Measurements from ENCODE around the gene KDM2B.
A peak's percentile ranks its signal among the peaks of the same experiment; 100 is the strongest.

KDM2B gene

GRCh38 chr12:121580959-121581685, at the start of gene KDM2B:
Gene KDM2B, minus strand, starts transcription at chr12:121581023. Its CDS starts 112 bp downstream, at chr12:121580911.
- no peaks in the 10 kb centered on the region; the same call in 1 of the 2 replicates for H3K36me3 ChIP-seq (ENCODE audit: insufficient read depth, low read length)
- no peaks in the 10 kb centered on the region for H3K9me3 ChIP-seq (ENCODE audit: low read depth, low read length)
- H3K4me3 ChIP-seq: peak within 1 kb of the TSS; percentile 95
- no peak for TF ChIP-seq EZH2 (IDR thresholded peaks at IDR 0.05)
- no peak for TF ChIP-seq FOXP2 (optimal IDR thresholded peaks at IDR 0.05; ENCODE audit: control extremely low read depth, extremely low read length, insufficient read depth)
- TF ChIP-seq POLR2AphosphoS5 (IDR thresholded peaks at IDR 0.05; ENCODE audit: borderline replicate concordance, low read depth, low read length): no peak
- H3K27ac ChIP-seq: peak within 1 kb of the TSS; percentile 96
- H3K9ac ChIP-seq (ENCODE audit: insufficient read length): peak within 1 kb of the TSS; percentile 87
- DNase-seq (ENCODE audit: low read depth, low spot score): no peak

GRCh38 chr12:121628536-121628935, 47.7 kb upstream of the KDM2B start:
- H3K36me3 ChIP-seq (ENCODE audit: insufficient read depth, low read length): no peaks in the 10 kb centered on the region
- no peak overlapping the region for H3K27ac ChIP-seq
- no peak for TF ChIP-seq POLR2AphosphoS5 (IDR thresholded peaks at IDR 0.05; ENCODE audit: borderline replicate concordance, low read depth, low read length)
- no peak for TF ChIP-seq FOXP2 (optimal IDR thresholded peaks at IDR 0.05; ENCODE audit: control extremely low read depth, extremely low read length, insufficient read depth)
- no peak for TF ChIP-seq EZH2 (IDR thresholded peaks at IDR 0.05)
- no peak overlapping the region for H3K9ac ChIP-seq (ENCODE audit: insufficient read length)
- H3K9me3 ChIP-seq (ENCODE audit: low read depth, low read length): no peaks in the 10 kb centered on the region
- no peak overlapping the region for H3K4me3 ChIP-seq
- no peak for DNase-seq (ENCODE audit: low read depth, low spot score)

GRCh38 chr12:121628037-121628436, 47.2 kb upstream of the KDM2B start:
- no peak for DNase-seq (ENCODE audit: low read depth, low spot score)
- H3K27ac ChIP-seq: no peak overlapping the region

GRCh38 chr12:121626853-121627640, 46.2 kb upstream of the KDM2B start:
- H3K36me3 ChIP-seq (ENCODE audit: insufficient read depth, low read length): no peaks in the 10 kb centered on the region
- TF ChIP-seq EZH2 (IDR thresholded peaks at IDR 0.05): no peak
- peak; percentile 47; the same call in 1 of the 2 replicates for TF ChIP-seq POLR2AphosphoS5 (IDR thresholded peaks at IDR 0.05; ENCODE audit: borderline replicate concordance, low read depth, low read length)
- H3K4me3 ChIP-seq: peak overlapping the region; percentile 87
- H3K27ac ChIP-seq: no peak overlapping the region
- no peaks in the 10 kb centered on the region for H3K9me3 ChIP-seq (ENCODE audit: low read depth, low read length)
- H3K9ac ChIP-seq (ENCODE audit: insufficient read length): peak overlapping the region; percentile 70
- DNase-seq (ENCODE audit: low read depth, low spot score): no peak

More at GRCh38 chr12:121628037-121628436, 47.2 kb upstream of the KDM2B start:
- Histone ChIP-seq H3K36me3 (ENCODE audit: insufficient read depth, low read length) (no peaks in the 10 kb centered on the region), H3K4me3 (peak overlapping the region; percentile 87), H3K9me3 (ENCODE audit: low read depth, low read length) (no peaks in the 10 kb centered on the region), H3K9ac (ENCODE audit: insufficient read length) (no peak overlapping the region)
- TF ChIP-seq POLR2AphosphoS5 (IDR thresholded peaks at IDR 0.05; ENCODE audit: borderline replicate concordance, low read depth, low read length): no peak
- TF ChIP-seq EZH2 (IDR thresholded peaks at IDR 0.05): no peak
- no peak for TF ChIP-seq FOXP2 (optimal IDR thresholded peaks at IDR 0.05; ENCODE audit: control extremely low read depth, extremely low read length, insufficient read depth)

- Histone ChIP-seq H3K4me3 (peak within 1 kb of the TSS; percentile 87), H3K9ac (ENCODE audit: insufficient read length) (peak within 1 kb of the TSS; percentile 70), H3K36me3 (ENCODE audit: insufficient read depth, low read length) (no peaks in the 10 kb centered on the region), H3K9me3 (ENCODE audit: low read depth, low read length) (no peaks in the 10 kb centered on the region), H3K27ac (peak within 1 kb of the TSS; percentile 68)
- TF ChIP-seq FOXP2 (optimal IDR thresholded peaks at IDR 0.05; ENCODE audit: control extremely low read depth, extremely low read length, insufficient read depth) (peak; percentile 66), EZH2 (IDR thresholded peaks at IDR 0.05) (no peak), POLR2AphosphoS5 (IDR thresholded peaks at IDR 0.05; ENCODE audit: borderline replicate concordance, low read depth, low read length) (peak; percentile 69; the same call in 1 of the 2 replicates)
- DNase-seq (ENCODE audit: low read depth, low spot score): no peak
These were observed 45.4 kb upstream of the KDM2B start, which contains the start of gene ORAI1 for GRCh38 chr12:121626087-121626852. Gene ORAI1, plus strand, starts transcription at chr12:121626530.

GRCh38 chr12:121620333-121620891, 39.6 kb upstream of the KDM2B start:
- TF ChIP-seq EZH2 (IDR thresholded peaks at IDR 0.05) (no peak), FOXP2 (optimal IDR thresholded peaks at IDR 0.05; ENCODE audit: control extremely low read depth, extremely low read length, insufficient read depth) (no peak), POLR2AphosphoS5 (IDR thresholded peaks at IDR 0.05; ENCODE audit: borderline replicate concordance, low read depth, low read length) (no peak)
- no peak overlapping the region for H3K9ac ChIP-seq (ENCODE audit: insufficient read length)
- no peak overlapping the region for H3K4me3 ChIP-seq
- no peaks in the 10 kb centered on the region for H3K9me3 ChIP-seq (ENCODE audit: low read depth, low read length)
- no peaks in the 10 kb centered on the region for H3K36me3 ChIP-seq (ENCODE audit: insufficient read depth, low read length)
- no peak overlapping the region for H3K27ac ChIP-seq
- no peak for DNase-seq (ENCODE audit: low read depth, low spot score)

GRCh38 chr12:121618659-121619233, 37.9 kb upstream of the KDM2B start:
- TF ChIP-seq POLR2AphosphoS5 (IDR thresholded peaks at IDR 0.05; ENCODE audit: borderline replicate concordance, low read depth, low read length): no peak
- no peak for TF ChIP-seq FOXP2 (optimal IDR thresholded peaks at IDR 0.05; ENCODE audit: control extremely low read depth, extremely low read length, insufficient read depth)
- TF ChIP-seq EZH2 (IDR thresholded peaks at IDR 0.05): no peak
- H3K27ac ChIP-seq: no peak overlapping the region
- no peak overlapping the region for H3K9ac ChIP-seq (ENCODE audit: insufficient read length)
- DNase-seq (ENCODE audit: low read depth, low spot score): no peak
- no peak overlapping the region for H3K4me3 ChIP-seq
- no peaks in the 10 kb centered on the region for H3K9me3 ChIP-seq (ENCODE audit: low read depth, low read length)
- H3K36me3 ChIP-seq (ENCODE audit: insufficient read depth, low read length): no peaks in the 10 kb centered on the region

Measured in SK-N-MC (cell line).